ENCODE measurements around the gene WDR17. TPM values are rescaled to one million over a fixed set of nuclear protein-coding genes. Genes with fewer than 3 reads are reported as not detected.
"Not testable (repeated sequence)": the region's sequence is repeated elsewhere in the genome, so short reads cannot be mapped to it uniquely, and the experiment has no call there.

WDR17 gene
- total RNA-seq, 1 donor from 2014 or later, result 0.83 TPM

DNA sequence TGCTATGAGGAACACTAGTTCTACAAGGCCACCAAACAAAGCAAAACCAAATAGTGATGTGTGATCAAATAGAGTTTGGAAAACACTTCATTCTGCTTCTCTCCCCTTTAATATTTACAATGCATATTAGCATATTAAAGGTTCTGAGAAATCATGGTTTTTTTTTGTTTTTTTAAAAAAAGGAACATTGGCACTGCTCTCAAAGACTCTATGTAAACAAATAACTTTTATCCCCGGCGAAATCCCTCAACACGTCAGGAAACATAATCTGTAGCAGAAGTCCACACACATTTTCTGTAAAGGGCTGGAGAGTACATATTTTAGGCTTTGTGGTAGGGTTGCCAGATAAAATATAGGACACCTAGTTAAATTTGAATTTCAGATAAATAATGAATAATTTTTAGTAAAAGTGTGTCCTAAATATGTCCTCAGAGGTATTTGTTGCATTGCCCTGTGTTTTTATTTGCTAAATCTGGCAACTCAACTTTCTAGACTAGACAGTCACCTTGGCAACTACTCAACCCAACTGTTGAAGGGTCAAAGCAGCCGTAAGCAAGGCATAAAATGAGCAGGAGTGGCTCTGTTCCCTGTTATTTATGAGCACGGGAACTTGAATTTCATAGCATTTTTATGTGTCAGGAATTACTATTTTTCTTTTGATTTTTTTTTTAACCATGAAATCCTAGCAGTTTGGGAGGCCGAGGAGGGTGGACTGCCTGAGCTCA, 121.2 kb downstream of the WDR17 start:
- intact Hi-C loops (cut with DNase I), result no loop called here
- DNase-seq (ENCODE audit: low spot score), result no peak

DNA sequence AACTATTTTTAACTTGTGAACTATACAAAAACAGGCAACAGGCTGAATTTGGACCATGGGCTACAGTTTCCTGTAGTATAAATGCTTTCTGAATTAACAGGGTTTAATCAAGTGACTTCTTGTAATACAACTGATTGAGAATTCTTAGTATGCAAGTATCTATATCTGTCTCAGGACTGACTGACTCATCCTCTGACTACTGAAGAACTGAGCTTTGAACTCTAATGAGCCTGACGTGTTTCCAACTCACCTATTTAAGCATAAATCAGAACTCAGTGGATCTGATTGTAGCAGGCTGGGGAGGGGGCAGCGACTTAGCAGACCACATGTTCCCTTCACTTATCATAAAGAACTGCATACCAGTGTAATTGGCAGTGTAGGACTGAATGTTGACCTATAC, 122.0 kb downstream of the WDR17 start:
- intact Hi-C loops (cut with DNase I), result no loop called here

DNA sequence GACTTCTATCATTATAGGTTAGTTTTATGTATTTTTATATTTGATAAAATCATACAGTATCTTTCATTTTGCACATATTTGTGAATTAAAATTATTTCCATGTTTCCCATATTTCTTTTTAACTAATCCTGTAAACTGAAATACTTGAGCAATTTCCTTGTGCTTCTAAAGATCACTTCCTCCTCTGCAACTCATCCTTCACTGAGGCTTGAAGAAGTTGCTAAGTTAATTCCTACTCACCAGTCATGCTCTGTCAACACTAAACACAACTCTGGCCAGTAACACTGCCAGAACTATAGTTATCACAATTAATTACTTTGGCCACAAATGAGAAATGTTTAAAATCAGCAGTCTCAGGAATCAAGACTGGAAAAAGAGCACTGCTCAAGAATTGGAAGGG, 123.0 kb downstream of the WDR17 start:
- intact Hi-C loops (cut with DNase I), result no loop called here
- no peak for DNase-seq (ENCODE audit: low spot score)

More for the DNA sequence above, 122.0 kb downstream of the WDR17 start:
- DNase-seq (ENCODE audit: low spot score), result no peak

DNA sequence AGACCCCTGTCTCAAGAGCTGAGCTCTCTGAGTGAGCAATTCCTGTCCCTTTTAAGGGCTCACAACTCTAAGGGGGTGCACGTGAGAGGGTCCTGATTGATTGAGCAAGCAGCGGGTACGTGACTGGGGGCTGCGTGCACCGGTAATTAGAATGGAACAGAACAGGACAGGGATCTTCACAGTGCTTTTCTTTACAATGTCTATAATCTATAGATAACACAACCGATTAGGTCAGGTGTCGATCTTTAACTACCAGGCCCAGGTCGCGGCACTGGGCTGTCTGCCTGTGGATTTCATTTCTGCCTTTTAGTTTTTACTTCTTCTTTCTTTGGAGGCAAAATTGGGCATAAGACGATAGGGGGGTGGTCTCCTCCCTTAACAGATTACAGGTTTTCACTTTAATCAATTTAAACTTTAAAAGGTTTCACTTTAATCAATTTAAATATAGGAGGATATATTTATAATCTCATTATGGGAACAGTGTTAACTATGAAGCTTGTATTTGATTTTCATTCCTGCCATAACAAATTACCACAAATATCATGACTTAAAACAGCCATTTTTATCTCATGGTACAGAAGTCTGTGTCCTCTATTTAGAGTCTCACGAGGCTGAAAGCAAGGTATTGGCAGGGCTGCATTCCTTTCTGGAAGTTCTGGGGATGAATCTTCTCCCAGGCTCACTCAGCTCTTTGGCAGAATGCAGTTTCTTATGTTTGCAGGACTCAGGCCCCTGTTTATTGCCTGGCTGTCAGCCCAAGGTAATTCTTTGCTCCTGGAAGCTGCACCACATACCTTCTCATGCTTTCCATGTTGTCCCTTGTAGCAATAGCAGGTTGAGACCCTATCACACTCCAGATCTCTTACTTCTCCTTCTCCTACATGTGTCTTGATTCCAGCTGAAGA, 124.5 kb downstream of the WDR17 start:
- no peak for DNase-seq (ENCODE audit: low spot score)
- intact Hi-C loops (cut with DNase I), result no loop called here

DNA sequence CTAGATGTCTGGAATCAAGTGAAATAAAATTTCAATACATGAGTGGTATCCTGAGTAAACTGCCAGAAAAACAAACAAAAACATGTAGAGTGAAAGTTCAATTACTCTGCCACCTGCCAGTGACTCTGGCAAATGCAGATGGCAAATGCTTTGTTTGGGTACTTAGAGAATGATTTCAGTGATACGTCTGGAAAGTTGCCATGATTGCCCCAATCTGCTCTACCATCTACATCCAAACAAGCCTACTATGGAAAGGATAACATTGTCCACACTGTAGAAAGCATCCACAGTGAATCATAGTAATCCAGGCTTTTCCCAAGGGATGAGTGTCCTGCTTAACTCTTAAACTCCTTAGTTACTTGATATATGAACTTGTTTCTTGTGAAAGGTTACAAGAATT, 126.3 kb downstream of the WDR17 start:
- intact Hi-C loops (cut with DNase I), result no loop called here
- no peak for DNase-seq (ENCODE audit: low spot score)

DNA sequence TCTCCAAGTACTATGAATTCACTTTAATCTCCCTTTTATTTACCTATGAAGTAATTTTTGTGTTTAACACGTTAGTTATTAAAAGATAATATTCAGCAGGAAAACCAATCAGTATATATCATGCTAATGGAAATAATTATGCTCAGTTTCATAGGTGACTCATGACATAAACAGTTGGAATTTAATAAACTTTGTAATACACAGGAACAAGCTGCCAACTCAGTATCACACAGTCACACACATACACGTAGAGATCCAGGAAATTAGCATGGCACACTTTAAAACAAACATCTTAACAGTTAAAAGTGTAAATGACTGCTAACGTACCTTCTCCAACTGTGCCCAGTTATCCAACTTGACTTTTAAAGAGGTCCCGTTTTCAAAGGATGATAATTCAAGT, 127.5 kb downstream of the WDR17 start:
- intact Hi-C loops (cut with DNase I), result no loop called here
- no peak for DNase-seq (ENCODE audit: low spot score)

DNA sequence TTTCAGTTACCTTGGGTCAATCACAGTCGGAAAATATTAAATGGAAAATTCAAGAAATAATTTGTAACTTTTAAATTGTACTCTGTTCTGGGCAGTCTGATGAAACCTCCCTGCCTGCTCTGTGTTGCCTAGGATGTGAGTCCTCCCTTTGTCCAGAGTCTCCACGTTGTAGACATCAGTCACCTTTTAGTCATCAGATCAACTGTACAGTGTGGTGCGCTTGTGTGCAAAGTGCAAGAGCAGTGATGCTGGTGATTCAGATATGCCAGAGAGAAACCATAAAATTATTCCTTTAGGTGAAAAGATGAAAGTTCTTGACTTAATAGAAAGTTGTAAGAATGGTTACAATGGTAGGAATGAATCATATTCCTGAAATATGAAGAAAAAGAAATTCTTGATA, 128.3 kb downstream of the WDR17 start:
- DNase-seq (ENCODE audit: low spot score), result no peak
- intact Hi-C loops (cut with DNase I), result loop anchor here (2.0 kb wide), 1 partner anchor 127 kb away; no protein-coding TSS in a partner anchor

DNA sequence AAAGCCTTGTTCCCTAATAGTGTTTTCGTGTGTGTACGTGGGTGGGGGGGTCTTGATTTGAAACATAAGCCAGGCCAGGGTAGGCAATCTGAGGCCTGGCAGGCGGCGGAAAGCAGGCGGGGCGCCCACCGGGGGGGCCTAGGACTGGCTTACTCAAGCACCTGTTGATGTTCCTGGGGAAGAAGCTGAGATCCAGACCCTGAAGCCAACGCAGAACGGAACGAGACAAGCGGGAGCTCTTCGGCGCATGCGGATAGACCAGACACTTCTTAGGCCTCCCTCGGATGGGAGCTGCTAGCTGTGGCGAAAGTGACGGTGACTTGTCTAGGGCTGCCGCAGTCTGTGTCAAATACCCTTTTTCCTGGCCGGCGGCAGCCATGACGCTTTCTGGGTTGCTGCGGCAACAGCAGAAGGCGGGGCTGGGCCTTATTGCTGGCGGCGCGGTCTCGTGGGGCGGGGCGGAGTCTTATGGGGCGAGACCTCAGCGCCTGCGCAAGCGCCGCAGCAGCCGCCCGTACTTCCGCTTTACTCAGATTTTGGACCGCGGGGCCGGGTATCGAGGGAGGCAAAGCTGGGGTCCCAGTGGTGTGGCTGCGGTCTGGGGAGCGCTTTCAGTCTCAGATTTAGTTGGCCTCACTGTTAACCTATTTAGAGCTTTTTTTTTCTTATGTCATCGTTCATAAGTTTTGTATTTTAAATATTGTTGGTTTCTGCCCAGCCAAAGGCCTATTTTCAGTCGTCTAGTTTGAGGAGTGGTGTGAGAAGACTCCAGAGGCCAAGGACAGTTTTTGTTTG, 129.7 kb downstream of the WDR17 start, which contains the start of gene SPATA4:
SPATA4 (minus strand) TSS at position 402 of the 795 bp plus-strand sequence; CDS start at position 379, 23 bp downstream.
- intact Hi-C loops (cut with DNase I), result loop anchor here (2.0 to 5.0 kb wide), 2 partner anchors 37 to 125 kb away; no protein-coding TSS in a partner anchor
- DNase-seq (ENCODE audit: low spot score), result peak; percentile 97

DNA sequence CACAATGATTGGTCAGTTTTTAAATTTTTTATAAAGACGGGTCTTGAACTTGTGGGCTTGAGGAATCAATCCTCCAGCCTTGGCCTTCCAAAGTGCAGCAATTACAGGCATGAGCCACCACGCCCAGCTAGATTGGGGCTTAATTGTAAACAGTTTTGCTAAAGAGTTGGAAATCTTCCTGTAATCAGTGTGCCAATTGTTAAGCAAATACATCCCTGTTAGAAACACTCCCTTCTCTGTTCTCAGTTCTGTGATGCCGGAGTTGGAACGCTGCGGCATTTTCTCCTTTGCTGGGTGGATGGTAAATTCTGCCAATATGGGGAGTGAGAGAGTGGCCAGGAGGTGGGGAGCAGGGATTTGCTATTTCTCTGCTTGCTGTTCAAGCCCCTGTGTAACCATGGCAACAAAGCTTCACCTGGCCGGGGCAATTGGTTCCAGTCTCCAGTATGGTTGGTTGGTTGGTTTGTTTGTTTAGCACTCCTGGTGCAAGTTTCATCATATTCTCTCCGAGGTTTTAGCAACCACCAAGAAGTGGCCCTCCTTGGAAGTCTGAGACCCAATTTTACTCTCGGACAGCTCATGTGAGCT, 132.8 kb downstream of the WDR17 start:
- DNase-seq (ENCODE audit: low spot score), result no peak
- intact Hi-C loops (cut with DNase I), result loop anchor here (5.0 kb wide), 1 partner anchor 34 kb away; no protein-coding TSS in a partner anchor

DNA sequence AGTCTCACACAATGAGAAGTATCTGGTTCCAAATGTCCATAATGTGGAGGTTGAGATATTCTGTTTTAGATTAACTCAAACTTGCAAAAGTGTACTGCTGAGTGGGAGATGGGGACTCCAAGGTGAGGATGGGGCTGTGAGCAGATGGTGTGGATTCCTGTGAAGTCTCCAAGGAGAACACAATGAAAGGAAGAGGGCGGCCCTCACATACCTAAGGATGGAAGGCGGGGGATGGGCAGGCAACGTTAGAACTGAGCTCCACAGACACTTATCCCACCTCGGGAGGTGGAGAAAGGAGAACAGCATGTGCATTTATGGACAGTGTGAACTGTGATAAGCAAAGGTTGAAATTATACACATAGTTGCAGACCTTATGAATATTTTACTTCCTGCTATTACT, 139.7 kb downstream of the WDR17 start:
- no peak for DNase-seq (ENCODE audit: low spot score)
- intact Hi-C loops (cut with DNase I), result no loop called here

DNA sequence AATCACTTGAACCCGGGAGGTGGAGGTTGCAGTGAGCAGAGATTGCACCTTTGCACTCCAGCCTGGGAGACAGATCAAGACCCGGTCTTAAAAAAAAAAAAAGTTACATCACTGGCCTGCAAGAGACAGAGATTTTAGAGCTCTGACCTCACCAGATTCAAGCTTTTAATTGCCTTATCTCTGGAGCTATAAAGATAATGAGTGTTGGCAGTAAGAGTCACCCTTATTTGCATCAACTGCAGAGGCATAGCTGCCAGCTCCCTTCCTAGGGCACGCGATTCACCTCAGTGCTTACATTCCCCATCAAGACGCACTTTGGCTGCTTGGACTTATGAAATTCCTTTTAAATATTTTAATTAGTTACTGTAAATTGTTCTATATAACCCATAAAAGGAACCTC, 142.2 kb downstream of the WDR17 start:
- intact Hi-C loops (cut with DNase I), result no loop called here
- no peak for DNase-seq (ENCODE audit: low spot score)

DNA sequence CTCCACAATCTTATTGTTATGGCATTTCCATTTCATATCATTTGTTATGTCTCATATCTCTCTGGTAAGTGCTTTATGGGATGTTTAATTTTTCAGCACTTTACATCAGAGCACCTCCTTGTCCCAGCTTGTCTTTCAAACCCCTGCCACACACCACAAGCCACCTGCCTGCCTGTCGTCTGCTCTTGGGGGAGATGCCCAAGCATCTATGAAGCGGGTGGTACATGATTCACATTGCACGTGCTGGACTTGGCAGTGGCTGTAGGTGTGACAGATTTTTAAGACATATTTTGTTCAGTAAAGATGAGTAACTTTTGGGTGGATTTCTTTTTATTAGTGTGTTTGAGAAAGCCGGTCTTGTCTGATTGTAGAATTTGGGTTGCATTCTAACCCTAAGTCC, 143.9 kb downstream of the WDR17 start:
- DNase-seq (ENCODE audit: low spot score), result no peak
- intact Hi-C loops (cut with DNase I), result no loop called here

DNA sequence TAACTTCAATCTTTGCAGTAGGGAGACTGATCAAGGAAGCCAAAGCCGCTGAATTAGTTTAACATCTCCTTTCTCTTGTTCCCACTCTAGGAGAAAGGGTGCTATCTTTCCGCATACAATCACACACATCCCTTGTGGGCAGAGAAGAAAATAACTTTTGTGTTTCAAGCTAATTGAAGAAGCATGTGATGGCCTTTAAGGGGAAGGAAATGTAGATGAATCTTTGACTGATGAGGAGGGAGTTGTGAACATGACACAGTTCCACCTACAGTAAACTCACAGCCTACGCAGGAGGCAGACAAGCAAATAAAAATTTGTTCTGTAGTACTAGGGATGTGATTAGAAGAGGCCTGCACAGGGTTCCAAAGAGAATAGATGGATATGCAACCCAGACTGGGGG, 144.5 kb downstream of the WDR17 start:
- intact Hi-C loops (cut with DNase I), result no loop called here
- no peak for DNase-seq (ENCODE audit: low spot score)

DNA sequence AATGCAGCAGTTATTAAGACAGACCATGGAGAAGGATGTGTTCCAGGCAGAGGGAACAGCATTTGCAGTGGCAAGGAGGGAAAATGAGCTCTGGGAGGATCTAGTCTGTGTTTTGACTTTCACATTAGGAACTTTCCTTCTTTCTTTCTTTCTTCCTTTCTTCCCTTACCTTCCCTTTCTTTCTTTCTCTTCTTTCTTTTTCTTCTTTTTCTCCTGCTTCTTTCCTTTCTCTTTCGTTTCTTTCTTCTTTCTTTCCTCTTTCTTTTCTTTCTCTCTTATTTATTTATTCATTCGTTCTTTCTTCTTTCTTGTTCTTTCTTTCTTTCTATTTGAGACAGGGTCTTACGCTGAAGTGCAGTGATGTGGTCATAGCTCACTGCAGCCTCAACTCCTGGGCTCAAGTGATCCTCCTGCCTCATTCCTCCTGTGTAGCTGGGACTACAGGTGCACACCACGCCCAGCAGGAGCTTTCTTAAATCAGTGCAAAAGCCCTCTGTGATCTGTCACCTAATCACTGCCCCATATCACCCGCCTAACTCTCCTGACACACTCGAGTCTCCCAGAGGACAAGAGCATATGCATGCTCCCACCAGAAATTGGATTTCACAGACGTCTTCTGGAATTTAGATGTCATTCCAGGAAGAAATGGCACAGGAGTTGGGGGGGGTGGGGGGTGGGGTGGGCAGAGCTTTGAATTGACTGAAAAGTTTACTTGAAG, 145.1 kb downstream of the WDR17 start:
- intact Hi-C loops (cut with DNase I), result no loop called here
- DNase-seq (ENCODE audit: low spot score), result no peak

DNA sequence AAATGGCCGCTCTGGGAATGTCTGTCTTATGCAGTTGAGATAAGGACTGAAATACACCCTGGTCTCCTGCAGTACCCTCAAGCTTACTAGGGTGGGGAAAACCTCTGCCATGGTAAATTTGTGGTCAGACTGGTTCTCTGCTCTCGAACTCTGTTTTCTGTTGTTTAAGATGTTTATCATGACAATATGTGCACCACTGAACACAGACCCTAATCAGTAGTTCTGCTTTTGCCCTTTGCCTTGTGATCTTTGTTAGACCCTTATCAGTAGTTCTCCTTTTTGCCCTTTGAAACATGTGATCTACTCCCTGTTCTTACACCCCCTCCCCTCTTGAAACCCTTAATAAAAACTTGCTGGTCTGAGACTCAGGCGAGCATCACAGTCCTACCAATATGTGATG, 146.7 kb downstream of the WDR17 start:
- intact Hi-C loops (cut with DNase I); DNase-seq (ENCODE audit: low spot score): not testable (repeated sequence)

DNA sequence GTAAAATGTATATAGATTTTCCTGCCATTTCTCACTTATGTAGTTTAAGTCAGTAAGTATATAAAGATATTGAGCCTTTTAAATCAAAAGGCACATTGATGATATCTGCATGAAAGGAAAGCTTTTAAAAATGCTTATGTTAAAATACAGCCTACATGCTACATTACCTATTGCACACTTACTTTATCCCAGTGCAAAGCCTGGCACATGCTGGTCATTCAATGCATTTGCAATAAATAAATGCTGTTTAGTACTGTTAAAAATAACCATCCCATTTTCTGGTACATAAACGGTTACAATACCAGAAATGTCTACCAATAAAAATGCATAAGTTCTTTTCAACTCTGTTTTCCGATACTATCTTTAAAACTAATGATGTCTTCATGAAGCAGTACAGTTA, 151.9 kb downstream of the WDR17 start:
- DNase-seq (ENCODE audit: low spot score), result no peak
- intact Hi-C loops (cut with DNase I), result no loop called here

DNA sequence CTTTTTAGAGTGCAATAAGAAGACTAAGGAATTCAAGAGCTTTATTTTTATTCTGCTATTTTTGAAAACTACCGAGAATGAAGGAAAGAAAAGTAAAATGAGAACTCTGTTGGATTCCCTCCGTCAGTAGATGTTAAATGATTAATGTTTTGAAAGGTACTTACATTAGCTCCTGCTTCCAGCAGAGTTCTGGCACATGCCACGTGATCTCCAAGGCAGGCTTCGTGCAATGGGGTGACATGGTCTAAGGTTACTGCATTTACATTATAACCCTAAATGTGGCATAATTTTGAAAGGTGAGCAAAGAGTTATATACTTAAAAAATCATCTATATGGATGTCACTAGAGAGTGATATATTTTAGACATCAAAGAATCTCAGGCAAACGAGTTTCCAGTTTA, 156.5 kb downstream of the WDR17 start:
- intact Hi-C loops (cut with DNase I), result no loop called here
- no peak for DNase-seq (ENCODE audit: low spot score)

DNA sequence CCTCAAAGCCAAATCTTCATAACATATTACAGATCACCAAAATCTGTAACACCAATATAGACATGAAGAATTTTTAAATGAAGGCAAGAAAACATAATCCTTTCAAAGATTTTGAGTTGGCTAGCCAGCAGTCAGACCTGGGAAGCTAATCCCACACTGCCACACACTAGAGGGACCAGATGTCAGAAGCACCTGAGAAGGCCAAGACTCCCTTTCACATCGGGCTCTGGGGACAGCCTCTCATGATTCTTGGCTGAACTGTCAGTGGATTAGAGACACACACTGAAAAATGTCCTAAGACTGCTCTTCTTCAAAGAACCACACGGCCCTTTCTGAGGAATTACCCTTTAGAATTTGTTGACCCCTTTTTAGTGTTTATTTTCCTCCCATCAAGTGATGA, 157.9 kb downstream of the WDR17 start:
- intact Hi-C loops (cut with DNase I), result no loop called here
- no peak for DNase-seq (ENCODE audit: low spot score)

DNA sequence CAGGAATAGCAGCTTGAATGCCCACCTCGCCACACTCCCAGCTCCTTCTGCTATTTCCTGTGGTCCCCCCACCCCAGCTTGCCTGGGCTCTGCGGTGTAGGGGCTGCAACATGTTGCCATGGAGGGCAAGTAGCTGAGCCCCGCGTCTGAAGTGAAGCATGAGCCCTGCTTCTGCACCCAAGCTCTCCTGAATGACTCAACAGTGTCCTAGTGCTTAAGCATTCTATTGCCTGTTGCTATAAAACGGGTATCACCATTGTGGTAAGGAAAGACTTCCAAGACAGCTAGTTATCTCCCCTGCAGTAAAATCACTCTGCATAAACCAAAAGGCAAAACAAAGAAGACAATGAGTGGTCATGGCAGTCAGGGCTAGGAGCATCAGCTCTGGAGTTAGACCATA, 161.1 kb downstream of the WDR17 start:
- intact Hi-C loops (cut with DNase I), result no loop called here
- no peak for DNase-seq (ENCODE audit: low spot score)

Measured in cardiac septum (tissue), 1 donor.